NOMO-1 (cell line): ENCODE results near the gene DELE1.

ENCODE experiments used
- DNase-seq, 2 experiments: peaks; one replicate each; lab custom pipeline; 2025; ENCODE audit not compliant: unreplicated experiment in 2 of 2; lab: John Stamatoyannopoulos, UW

DELE1 gene

GRCh38 chr5:141954194-141954593 lies 30.5 kb downstream of the DELE1 start:
- DNase-seq, result peak; percentile 32 to 62

- DNase-seq, result peak in 1 of 2 experiments; percentile 33
Observed at GRCh38 chr5:141957367-141957996, 33.8 kb downstream of the DELE1 start.

GRCh38 chr5:141958113-141958512 lies 34.4 kb downstream of the DELE1 start, which contains the start of gene PCDH12:
TSS of gene PCDH12 (minus strand) at chr5:141958202. CDS start at chr5:141957851, 351 bp downstream.
- DNase-seq, result peak; percentile 10 to 33

- peak; percentile 28 to 47 for DNase-seq
Observed at GRCh38 chr5:141958546-141959172, 35.0 kb downstream of the DELE1 start.

GRCh38 chr5:141960018-141960417 lies 36.3 kb downstream of the DELE1 start:
- no peak for DNase-seq

DNA sequence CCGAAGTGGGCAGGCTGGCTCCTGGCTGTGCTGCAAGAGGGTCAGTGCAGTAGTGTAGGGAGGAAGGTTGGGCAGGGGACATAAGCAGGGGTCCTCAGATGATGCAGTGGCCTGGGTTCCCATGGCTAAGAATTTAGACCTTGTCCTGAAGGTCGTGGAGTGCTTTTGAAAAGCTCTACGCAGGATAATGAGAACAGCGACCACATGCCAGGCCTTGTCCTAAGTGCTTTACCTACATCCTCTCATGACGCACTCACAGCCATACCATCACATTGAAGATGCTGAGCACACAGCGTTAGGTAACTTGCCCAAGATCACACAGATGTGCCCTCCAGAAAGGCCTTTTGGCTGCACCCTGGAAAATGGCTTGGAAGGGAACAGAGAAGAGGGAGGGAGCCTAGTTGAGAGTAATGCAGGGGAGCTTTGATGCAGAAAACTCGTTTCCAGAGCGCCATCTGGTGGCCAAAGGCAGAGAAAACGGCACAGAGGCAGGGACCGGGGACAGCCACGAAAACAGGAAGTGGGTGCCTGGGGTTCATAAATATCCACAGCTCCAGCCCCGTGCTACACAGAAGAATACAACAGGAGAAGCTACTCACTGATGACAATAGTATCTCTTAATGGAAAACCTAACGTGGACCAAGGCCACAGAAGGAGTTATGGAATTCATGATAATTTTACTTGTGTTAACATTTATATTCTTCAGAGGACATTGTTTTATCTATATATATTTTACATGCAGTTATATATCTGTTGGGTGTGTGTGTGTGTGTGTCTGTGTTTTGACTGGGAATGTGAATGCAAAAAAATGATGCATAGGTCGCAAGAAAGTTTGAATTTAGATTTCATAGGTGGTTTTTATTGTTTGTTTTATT lies 37.0 kb downstream of the DELE1 start:
- peak; percentile 68 to 90 for DNase-seq

GRCh38 chr5:141961466-141961865 lies 37.8 kb downstream of the DELE1 start:
- no peak for DNase-seq

DNA sequence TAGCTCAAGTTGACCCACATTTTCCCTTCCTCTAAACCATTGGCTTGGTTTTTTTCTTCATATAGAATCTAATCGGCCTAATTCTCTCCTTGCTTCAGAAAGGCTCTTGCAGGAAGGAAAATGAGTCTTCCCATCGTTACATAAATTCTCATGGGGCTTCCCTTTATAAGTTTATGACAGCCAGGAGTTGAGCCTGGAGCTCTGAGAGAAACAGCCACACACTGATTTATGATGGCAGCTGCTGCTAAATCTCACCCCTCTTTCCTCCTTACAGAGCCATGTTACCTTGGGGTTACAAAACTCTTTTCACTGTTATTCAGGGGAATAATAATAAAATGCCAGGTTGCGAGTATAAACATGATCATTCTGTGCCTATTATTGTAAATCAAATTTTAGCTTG lies 40.0 kb downstream of the DELE1 start:
- DNase-seq, result peak in 1 of 2 experiments; percentile 23

GRCh38 chr5:141965071-141965470 lies 41.4 kb downstream of the DELE1 start:
- DNase-seq, result no peak

DNA sequence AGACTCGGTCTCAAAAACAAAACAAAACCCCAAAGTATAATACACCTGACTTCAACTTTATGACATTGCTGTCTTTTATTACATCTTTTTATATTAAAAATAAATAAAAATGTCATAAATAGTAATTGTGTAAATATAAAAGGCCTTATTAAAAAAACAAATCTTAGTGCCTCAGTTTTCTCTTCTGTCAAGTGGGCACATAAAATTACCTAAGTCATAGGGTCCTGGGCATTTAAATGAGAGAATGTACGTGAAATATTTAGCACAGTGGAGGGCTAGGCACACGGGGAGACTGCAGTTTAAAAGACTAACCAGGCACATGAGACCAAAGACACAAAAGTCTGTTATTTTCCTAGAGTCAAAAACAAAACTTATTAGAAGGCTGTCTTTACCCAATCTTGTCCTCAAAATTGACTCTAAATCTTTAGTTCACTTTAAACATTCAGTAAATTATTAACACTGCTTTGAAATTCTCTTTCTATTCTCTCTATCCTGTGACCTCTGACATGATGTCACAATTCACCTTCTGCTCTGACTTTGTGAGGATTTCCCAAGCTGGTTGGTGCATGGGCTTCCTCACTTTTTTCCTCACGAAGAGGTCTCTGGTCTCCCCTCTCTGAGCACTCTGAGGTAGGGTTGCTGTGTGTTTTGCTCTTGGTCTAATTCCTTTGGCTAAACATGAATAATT lies 42.7 kb downstream of the DELE1 start:
- no peak for DNase-seq

- DNase-seq, result no peak
Observed at GRCh38 chr5:141966963-141967333, 43.3 kb downstream of the DELE1 start.

DNA sequence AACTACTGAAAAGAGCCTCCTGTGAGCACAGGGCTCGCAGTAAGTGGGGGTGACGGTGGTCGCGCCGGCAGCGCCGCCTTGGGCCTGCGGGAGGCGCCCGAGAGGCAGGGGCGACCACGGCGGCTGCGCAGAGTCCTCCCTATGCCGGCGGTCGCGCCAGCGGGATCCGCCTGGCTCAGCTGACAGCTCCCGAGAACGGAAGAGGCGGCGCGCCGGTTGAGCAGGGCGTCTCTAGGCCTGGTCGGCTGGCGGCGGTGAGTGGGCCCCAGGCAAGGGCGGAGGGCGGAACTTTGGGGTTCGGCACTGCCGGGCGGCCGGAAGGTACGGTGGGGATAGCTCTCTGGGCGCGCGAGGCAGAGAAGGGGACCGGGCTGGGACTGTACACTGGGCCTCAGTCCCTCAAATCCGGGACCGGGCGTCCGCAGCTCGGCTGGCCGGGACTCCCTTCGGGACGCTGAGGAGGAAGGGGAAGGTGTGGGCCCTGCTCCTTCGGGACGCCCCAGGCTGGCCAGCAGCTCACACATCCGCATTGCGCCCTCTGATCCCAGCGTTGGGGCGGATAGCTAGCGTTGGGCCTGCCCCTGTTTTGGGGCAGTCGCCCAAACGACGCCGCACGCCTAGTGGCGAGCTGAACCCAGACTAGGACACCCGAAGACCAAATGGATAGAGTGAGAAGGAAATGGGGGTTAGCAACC lies 45.4 kb downstream of the DELE1 start, which contains the start of gene RNF14:
RNF14 (plus strand) TSS at position 192 of the 695 bp plus-strand sequence. CDS start 4,484 bp downstream, outside the sequence.
- peak; percentile 97 to 98 for DNase-seq

- DNase-seq, result peak; percentile 68 to 81
Observed at GRCh38 chr5:141969783-141970771, 46.4 kb downstream of the DELE1 start.

DNA sequence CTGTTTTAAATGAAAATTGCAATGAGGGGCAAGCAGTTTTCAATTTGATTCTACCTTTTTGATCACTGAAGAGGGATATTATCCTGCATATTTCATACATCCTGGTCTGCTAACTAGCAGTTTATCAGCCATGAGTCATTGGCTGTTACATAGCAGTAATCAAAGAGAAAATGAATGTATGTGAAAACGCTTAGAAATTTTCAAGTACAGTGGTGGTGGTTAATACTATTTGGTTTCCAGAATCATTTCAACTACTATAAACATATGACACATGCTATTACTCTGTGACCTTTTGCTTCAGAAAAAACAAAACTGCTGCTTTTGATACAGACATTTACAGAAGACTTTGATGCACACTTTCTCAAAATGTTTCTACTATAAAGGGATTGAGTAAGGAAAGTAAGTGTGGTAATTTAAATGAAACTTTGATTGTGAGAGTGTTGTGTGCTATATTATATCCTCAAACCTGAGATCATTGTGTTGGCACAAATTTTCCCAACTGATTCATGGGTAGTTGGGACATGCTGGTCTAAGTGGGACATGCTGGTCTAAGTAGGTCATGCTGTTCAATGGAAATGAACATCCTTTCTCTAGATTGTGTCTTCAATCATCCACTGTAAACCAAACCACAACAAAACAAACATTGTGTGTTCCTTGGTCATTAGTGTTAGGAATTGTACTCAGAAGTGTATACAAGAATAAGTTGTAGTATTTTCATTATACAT lies 50.4 kb downstream of the DELE1 start:
- no peak for DNase-seq

GRCh38 chr5:141976176-141976575 lies 52.5 kb downstream of the DELE1 start:
- DNase-seq, result no peak

DNA sequence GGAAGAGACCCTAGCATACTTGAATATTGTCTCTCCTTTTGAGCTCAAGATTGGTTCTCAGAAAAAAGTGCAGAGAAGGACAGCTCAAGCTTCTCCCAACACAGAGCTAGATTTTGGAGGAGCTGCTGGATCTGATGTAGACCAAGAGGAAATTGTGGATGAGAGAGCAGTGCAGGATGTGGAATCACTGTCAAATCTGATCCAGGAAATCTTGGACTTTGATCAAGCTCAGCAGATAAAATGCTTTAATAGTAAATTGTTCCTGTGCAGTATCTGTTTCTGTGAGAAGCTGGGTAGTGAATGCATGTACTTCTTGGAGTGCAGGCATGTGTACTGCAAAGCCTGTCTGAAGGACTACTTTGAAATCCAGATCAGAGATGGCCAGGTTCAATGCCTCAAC lies 54.7 kb downstream of the DELE1 start:
- no peak for DNase-seq

- DNase-seq, result no peak
Observed at GRCh38 chr5:141982626-141983025, 59.0 kb downstream of the DELE1 start.

DNA sequence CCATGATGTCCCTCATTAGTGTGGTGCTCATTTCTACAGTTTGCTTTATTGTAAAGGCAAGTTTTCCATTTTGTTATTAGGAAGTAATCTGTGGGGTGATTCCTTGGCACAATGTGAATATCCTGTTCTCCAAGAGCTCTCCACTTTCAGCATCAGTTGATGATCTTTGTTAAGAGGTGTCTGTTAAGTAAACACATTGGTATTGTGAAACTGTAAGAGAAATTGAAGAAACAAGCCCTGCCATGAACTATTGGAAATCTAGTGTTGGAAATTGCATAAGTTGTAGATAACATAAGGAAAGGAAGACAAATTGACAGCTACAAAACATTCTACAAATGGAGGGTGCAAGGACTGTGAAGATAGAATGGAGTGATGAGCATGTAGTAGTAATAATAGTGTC lies 62.4 kb downstream of the DELE1 start:
- no peak for DNase-seq
